ENCODE measurements around the gene NRDE2. TPM values are rescaled to one million over a fixed set of nuclear protein-coding genes. Genes with fewer than 3 reads are reported as not detected.
A peak's percentile ranks its signal among the peaks of the same experiment; 100 is the strongest.

NRDE2 gene
- total and polyA plus RNA-seq, 8 donors: 17.4 to 25.7 (median 21.5) TPM

DNA sequence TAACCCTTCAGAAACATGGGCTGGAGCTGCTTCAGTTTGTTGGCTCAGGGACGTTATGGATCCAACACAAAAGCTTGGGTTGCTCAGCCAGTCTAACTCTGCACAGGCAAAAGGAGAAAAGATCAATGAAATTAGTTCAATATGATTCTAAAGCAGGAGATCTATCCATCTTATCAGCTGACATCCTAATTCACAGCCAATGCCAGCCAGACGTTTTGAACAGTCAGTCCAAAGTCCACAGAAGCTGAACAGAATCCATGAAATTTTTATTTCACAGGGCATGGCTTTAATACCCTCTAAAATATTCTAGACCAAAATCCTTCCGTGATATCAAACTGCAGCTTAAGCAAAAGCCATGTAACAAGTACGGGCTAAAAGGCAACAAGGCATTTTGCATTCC, 13.7 kb downstream of the NRDE2 start:
- Histone ChIP-seq H3K27ac (no peak overlapping the region), H3K27me3 (no peaks in the 10 kb centered on the region), H3K4me3 (no peak overlapping the region), H3K9me3 (no peaks in the 10 kb centered on the region), H3K4me1 (peaks cover 0 to 5% of the 10 kb centered on the region in 2 donors), H3K36me3 (peaks cover 0 to 48% of the 10 kb centered on the region in 2 donors)
- intact Hi-C loops (cut with DNase I): no loop called here
- ATAC-seq (no peak), DNase-seq (no peak)
- no peak for TF ChIP-seq CTCF (IDR thresholded peaks at IDR 0.05)

- no peak for TF ChIP-seq CTCF (IDR thresholded peaks at IDR 0.05)
- Histone ChIP-seq H3K4me1 (peaks cover 0 to 5% of the 10 kb centered on the region in 2 donors), H3K27ac (peak overlapping the region in 1 of 2 donors; percentile 46), H3K36me3 (peaks cover under 1 to 55% of the 10 kb centered on the region in 2 donors), H3K27me3 (no peaks in the 10 kb centered on the region), H3K9me3 (no peaks in the 10 kb centered on the region), H3K4me3 (no peak overlapping the region)
- intact Hi-C loops (cut with DNase I): no loop called here
- DNase-seq (no peak), ATAC-seq (no peak)
These were observed 14.5 kb downstream of the NRDE2 start for GRCh38 chr14:90317286-90317685.

DNA sequence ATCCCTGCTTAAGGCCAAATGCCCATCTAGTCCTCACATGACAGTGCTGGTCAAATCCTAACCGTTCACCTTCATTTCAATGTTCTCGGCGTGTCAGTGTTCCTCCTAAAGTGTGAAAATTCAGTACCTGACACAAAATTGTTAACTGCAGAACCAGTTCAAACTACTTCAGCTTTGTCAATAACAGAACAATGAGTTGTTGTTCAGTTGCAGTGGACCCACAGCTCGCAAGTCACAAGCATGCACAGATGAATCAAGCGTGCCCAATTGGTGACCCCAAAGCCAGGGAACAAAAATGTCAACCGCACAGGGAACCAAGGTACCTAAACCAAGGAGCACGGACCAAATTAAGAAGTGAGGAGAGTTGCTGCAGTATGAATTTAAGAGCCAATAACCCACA, 23.2 kb downstream of the NRDE2 start:
- ATAC-seq (no peak), DNase-seq (no peak)
- intact Hi-C loops (cut with DNase I): no loop called here
- Histone ChIP-seq H3K4me1 (no peaks in the 10 kb centered on the region), H3K27me3 (no peaks in the 10 kb centered on the region), H3K36me3 (peaks cover 4 to 85% of the 10 kb centered on the region in 2 donors), H3K4me3 (no peak overlapping the region), H3K27ac (no peak overlapping the region), H3K9me3 (no peaks in the 10 kb centered on the region)
- no peak for TF ChIP-seq CTCF (IDR thresholded peaks at IDR 0.05)

DNA sequence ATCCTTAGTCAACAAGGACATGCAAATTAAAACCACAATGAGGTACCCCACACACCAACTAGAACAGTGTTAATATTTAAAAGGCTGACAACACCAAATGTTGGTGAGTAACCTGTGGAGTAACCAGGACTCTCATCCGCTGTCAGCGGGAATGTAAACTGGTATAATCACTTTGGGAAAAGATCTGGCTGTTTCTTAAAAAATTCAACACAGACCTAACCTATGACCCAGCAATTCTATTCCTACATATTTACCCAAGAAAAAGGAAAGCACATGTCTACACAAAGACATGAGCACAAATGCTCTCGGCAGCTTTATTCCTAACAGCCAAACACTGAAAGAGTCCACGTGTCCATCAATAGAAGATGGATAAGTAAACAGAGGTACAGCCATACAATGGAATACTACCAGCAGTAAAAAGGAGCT, 26.6 kb downstream of the NRDE2 start:
- intact Hi-C loops (cut with DNase I): no loop called here
- H3K36me3 ChIP-seq: peaks cover 0 to 68% of the 10 kb centered on the region in 2 donors
- peaks cover 0 to 17% of the 10 kb centered on the region in 2 donors for H3K4me1 ChIP-seq
- H3K27me3 ChIP-seq: no peaks in the 10 kb centered on the region
- no peaks in the 10 kb centered on the region for H3K9me3 ChIP-seq
- TF ChIP-seq CTCF (IDR thresholded peaks at IDR 0.05): no peak
- DNase-seq (no peak), ATAC-seq (no peak)
- H3K27ac ChIP-seq: no peak overlapping the region
- no peak overlapping the region for H3K4me3 ChIP-seq

DNA sequence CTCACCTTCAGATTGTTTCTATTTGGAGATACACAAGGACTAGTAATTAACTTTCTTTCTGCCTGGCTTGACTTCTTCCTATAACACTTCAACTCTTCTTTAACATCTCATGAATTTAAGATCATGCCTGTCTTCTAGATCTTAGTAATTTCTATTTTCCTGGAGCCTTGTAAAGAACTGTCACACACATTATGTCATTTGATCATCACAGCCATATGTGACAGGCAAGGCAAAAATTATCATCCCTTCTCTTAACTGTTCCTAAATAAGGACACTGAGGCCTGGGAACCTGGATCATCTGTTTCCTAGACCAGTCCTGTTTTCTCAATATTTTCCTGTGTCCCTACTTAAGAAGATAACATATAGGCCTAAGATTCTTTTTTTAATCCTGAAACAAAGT, 27.2 kb downstream of the NRDE2 start:
- Histone ChIP-seq H3K4me3 (no peak overlapping the region), H3K36me3 (peaks cover 0 to 65% of the 10 kb centered on the region in 2 donors), H3K9me3 (no peaks in the 10 kb centered on the region), H3K27ac (no peak overlapping the region), H3K4me1 (peaks cover 0 to 24% of the 10 kb centered on the region in 2 donors), H3K27me3 (no peaks in the 10 kb centered on the region)
- ATAC-seq (no peak), DNase-seq (no peak)
- intact Hi-C loops (cut with DNase I): no loop called here
- no peak for TF ChIP-seq CTCF (IDR thresholded peaks at IDR 0.05)

Data from left lung (tissue), 10 donors.